ENCODE results near the gene LNPK. TPM values are rescaled to one million over a fixed set of nuclear protein-coding genes. Genes with fewer than 3 reads are reported as not detected.
"Not testable (repeated sequence)": the region's sequence is repeated elsewhere in the genome, so short reads cannot be mapped to it uniquely, and the experiment has no call there.

Gene LNPK
- total RNA-seq, 1 donor from 2014 or later = 5.7 TPM

DNA sequence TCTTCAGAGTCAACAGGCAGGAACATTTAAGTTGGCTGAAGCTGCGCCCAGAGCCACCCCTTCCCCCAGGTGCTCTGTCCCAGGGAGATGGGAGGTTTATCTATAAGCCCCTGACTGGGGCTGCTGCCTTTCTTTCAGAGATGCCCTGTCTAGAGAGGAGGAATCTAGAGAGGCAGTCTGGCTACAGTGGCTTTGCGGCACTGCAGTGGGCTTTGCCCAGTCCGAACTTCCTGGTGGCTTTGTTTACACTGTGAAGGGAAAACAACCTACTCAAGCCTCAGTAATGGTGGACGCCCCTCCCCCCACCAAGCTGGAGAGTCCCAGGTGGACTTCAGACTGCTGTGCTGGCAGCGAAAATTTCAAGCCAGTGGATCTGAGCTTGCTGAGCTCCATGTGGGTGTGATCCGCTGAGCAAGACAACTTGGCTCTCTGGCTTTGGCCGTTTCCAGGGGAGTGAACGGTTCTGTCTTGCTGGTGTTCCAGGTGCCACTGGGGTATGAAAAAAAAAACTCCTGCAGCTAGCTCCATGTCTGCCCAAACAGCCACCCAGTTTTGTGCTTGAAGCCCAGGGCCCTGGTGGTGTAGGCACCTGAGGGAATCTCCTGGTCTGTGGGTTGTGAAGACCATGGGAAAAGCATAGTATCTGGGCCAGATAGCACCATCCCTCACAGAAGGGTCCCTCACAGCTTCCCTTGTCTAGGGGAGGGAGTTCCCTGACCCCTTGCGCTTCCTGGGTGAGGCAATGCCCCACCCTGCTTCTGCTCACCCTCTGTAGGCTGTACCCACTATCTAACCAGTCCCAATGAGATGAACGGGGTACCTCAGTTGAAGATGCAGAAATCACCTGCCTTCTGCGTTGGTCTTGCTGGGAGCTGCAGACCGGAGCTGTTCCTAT lies 88.0 kb downstream of the LNPK start:
- not testable (repeated sequence) for DNase-seq (ENCODE audit: low read depth, low spot score)

DNA sequence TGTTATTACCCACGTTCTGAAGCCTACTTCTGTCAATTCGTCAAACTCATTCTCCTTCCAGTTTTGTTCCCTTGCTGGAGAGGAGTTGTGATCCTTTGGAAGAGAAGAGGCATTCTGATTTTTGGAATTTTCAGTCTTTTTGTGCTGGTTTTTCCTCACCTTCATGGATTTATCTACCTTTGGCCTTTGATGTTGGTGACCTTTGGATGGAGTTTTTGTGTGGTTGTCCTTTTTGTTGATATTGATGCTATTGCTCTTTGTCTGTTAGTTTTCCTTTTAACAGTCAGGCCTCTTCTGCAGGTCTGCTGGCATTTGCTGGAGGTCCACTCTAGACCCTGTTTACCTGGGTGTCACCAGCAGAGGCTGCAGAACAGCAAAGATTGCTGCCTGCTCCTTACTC lies 88.8 kb downstream of the LNPK start:
- not testable (repeated sequence) for DNase-seq (ENCODE audit: low read depth, low spot score)

DNA sequence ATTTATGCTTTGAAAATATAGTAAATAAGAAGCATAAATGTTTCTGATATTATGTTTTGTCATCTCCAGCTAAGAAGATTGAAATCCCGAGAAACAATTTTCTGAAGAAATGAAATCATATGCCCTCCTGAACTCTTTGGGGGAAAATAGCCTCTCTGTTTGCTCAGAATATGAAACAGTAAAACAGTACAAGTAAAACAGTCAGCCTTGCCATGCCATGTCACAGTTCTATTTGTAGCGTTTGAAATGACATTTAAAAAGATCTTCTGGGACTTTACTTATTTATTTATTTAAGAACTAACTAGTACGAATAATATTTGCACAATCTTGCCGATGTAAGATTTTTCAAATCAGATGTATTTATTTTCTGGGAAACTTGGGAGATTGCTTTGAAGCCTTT lies 98.0 kb downstream of the LNPK start:
- no peak for DNase-seq (ENCODE audit: low read depth, low spot score)

DNA sequence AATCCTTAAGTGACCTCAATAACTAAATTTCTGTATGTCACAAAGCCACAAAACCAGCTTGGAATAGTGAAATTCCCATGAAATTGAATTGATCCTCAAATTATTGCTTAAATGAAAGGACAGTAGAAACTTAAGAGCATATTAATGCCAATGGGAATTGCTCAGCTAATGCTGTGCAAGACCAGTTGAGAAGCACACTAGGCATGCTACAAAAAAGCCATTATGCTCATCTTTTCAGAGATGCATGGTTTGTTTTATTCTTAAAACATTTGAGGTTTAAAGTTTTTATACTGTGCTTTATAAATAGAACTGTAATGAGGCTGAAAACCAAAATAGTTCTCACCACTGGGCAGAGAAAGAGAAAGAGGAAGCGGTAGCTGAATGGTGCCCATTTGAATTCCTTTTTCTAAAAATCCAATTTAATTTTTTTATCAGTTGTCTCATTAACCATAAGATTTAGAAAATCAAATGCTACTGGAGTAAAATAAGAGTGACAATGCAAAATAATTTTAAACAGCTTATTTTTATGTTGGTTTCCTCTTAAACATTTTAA lies 98.6 kb downstream of the LNPK start:
- DNase-seq (ENCODE audit: low read depth, low spot score) = no peak

DNA sequence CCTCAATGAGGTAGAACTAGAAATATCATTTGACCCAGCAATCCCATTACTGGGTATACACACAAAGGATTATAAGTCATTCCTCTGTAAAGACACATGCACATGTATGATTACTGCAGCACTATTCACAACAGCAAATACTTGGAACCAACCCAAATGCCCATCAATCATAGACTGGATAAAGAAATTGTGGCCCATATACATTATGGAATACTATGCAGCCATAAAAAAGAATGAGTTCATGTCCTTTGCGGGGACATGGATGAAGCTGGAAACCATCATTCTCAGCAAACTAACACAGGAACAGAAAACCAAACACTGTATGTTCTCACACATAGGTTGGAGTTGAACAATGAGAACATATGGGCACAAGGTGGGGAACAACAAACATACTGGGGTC lies 106.1 kb downstream of the LNPK start:
- not testable (repeated sequence) for DNase-seq (ENCODE audit: low read depth, low spot score)

DNA sequence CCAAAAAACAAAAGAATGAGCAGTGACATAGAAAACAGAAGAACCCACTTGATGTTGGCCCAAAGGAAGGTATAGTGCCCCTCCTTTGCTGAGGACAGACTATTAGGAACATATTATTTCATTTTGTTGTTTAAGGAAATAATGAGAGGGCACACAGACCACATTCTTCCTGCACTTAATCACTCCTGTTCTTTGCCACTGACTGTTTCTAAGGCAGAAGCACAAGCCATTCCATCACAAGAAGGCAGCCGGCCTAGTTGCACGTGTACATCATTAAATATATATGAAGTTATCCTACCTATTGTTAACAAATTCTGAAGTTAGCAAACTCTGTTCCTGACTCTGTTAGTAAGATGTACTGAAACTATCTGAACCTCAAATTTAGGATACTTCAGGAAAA lies 110.0 kb downstream of the LNPK start:
- DNase-seq (ENCODE audit: low read depth, low spot score) = no peak

DNA sequence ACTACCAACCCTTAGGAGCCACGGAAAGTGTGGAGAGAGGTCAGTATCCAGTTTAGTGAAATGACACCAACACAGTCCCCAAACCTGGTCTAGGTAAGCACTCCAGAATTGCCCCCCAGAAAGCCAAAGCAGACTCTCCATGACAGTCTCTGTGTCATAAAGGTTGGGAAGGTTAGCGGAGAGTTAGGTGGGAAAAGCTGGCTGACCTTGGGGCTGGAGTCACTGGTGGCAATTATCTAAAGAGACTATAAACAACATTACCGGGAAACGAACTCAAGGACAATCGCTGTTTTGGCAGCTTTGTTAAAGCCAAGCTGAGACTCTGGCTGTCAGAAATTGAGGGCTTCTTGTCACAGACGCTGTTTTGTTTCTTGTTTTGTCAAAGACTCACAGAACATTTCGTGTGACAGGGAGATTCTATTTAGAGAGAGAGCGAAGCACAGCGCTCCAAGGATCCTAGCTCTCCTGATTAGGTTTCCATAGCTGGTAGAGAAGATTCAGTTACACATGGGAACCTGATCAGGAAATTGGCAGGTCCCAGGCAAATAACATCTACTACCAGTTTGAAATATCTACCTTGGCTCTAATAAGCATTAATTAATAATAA lies 111.3 kb downstream of the LNPK start:
- no peak for DNase-seq (ENCODE audit: low read depth, low spot score)

DNA sequence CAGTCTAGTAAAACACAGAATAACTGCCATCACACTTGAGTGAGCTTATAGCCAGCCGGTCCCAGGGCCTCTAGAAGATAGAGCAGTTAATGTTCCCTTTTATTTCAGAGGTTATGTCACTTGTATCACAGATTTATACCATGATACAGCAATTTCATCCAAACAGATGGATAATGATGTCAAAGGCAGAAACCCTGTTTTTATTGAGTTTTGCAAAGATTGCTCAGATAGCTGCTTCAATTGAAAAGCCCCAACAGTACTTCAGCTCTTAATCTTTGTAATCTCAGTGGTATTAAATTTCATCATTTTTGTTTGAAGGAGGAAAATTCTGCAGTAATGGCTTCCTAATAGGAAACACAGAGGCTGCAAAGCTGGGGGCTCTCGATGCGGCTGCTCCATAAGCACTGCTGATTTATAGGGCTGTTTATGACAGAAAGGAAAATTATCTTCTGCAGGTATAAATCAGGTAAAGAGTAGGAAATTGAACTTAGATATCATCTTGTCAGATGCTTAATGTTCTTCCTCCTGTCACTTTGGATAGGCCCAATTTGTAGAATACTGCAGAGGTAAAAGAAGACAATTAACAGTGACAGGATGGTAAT lies 112.3 kb downstream of the LNPK start:
- DNase-seq (ENCODE audit: low read depth, low spot score) = no peak

DNA sequence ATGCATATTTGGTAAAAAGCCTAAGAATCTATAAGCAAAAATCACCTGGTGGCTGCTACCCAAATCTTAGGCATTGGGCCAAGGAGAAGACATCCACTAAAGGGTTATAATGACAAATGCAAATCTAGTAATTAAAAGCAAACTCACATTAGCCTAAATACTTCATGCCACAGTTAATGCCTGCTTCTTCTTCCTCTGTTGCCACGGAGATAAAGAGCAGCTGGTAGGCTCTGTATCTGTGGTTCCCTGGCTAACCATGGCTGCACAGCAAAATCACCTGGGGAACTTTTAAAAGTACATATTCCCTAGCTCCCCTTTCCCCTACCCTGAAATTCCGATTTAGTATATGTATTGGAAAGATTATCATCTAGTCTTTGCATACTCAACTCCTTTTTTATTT lies 114.3 kb downstream of the LNPK start:
- no peak for DNase-seq (ENCODE audit: low read depth, low spot score)

DNA sequence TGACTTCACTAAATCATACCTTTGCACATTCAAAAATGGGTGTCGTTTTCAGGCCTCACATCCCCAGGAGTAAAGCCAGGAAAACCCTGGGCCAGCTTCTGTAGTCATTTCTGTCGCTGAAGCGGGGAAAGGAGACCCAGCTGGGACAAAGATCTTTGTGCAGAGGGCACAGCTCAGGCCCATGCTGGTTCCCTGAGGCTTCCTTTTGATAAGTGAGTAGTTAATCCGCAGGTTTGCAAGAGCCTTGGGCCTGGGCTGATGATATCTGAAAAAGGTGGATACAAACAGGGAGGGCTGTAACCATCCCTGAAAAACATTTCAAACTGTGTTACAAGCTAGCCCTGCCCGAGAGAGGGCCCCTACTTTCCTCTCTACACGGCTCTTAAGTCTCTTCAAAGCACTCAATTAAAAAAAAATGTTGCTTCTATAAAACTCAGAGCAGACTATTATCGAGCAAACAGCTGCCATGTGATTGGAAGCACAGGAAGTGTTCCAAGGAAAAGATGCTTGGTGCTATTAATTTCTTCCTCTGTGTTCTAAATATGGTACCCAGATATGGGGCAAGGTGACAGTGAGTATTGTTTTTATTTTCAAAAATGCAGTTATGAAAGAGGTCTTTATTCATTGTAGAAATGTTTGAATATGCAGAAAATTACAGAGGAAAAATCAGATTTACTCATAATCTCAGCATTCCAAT lies 117.2 kb downstream of the LNPK start:
- no peak for DNase-seq (ENCODE audit: low read depth, low spot score)

DNA sequence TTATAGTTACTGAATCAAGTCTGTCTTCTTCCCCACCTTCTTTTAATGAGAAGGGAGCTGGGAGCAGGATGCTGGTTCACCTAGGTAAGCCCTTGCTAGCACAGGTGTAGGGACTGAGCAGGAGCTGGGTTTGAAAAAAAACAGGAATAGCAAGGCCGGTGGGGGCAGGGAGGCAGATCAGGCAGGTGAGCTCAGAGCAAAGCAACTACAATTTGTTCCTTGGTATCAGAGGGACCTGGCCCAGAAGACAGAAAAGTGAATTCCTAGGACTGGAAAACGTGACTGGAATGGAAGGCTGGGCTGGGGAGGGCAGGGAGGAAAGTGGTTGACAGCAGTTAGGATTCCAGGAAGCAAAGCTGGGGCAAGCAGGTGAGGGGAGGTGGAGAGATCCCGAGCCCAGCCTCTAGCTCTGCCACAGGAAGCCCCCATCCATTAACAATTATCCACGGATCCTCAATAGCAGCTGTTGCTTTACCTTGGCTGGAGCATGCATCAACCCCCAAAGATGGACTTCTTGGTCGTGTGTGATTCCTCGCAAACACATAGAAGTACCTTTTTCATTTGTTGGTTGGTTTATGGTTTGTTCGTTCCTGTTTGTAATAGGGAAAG lies 118.4 kb downstream of the LNPK start:
- no peak for DNase-seq (ENCODE audit: low read depth, low spot score)

DNA sequence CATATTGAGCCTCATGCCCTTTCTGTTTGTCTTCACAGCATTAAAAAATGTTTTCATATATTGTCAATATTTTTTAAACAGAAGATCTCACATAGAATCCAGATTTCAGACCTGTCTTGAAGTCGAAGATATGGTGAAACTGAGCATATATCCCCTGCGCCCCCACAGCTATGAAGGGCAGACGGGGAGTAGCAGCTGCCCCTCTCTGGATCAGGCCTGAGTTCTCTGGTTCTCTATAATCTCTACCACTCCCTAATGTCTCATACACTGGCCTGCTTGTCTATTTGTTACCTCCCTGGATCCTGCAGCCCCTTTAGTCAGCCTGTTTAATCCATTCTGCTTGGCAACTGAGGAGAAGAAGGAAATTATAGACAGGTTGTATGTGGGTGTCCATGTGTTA lies 122.4 kb downstream of the LNPK start:
- DNase-seq (ENCODE audit: low read depth, low spot score) = no peak

DNA sequence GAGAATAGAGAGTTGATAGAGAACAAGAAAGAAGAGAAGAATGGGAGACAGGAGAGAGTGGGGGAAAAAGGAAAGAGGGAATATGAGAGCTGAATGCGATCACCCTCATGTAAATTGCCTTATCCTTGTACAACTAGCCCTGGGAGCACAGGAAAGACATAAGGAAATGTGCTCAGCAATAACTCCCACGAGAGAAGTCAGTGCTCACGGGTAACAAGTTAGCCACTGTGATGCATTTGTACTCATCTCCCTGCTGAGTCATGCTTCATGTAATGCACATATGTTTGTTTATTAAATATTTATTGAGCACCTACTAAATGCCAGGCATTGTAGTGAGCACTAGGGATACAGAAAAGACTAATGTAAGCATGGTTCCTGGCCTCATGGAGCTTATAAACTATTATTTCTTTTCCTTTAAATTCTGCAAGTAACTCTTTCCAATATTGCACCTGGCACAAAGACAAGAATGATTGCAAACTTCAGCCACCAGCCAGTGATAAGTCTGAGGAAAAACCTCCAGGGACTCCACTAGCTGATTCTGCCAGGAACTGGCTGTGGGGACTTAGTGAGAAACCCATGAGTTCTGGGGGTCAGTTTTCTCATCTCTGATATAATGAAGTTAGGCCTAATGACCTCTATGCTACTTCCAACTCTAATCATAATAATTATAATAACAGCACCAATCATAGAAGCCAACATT lies 124.1 kb downstream of the LNPK start:
- no peak for DNase-seq (ENCODE audit: low read depth, low spot score)

DNA sequence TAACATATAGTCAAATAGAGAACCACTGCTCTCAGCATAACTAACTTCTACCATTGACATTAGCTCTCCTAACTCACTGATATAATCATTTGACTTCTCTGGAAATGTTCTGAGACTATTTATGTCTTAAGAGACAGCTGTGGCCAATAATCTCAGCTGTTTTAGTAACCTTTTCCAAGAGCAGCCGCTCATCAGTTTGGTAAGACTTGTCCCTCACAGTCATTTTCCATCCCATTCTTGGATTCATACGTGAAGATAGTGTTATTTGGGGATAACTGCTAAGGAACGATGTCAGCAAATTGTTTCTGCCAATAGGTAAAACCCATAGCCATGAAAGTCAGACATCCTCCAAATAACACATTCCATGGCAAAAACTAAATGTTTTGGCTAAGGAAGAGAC lies 127.8 kb downstream of the LNPK start:
- DNase-seq (ENCODE audit: low read depth, low spot score) = no peak

Other genes with a start within 250 kb of the LNPK start
- not detected in 2 replicates for gene EVX2, start 81.7 kb upstream of the LNPK start, total RNA-seq
- not detected in 2 replicates for gene HOXD13, start 90.5 kb upstream of the LNPK start, total RNA-seq
- gene HOXD12, start 97.5 kb upstream of the LNPK start, total RNA-seq = not detected in 2 replicates
- gene HOXD11, start 105.0 kb upstream of the LNPK start, total RNA-seq = not detected in 2 replicates
- not detected in 2 replicates for gene HOXD10, start 114.5 kb upstream of the LNPK start, total RNA-seq
- gene HOXD9, start 120.5 kb upstream of the LNPK start, total RNA-seq = not detected in 2 replicates
- not detected in 2 replicates for gene HOXD8, start 127.4 kb upstream of the LNPK start, total RNA-seq
- not detected in 2 replicates for gene HOXD4, start 149.3 kb upstream of the LNPK start, total RNA-seq
- not detected in 2 replicates for gene HOXD3, start 155.0 kb upstream of the LNPK start, total RNA-seq
- 0.07 TPM in 1 of 2 replicates, not detected in the other for gene HOXD1, start 186.4 kb upstream of the LNPK start, total RNA-seq